Mesothelial cell of epicardium (in vitro differentiated cells): Measurements from ENCODE around the gene BGN. TPM values are rescaled to one million over a fixed set of nuclear protein-coding genes. Genes with fewer than 3 reads are reported as not detected.

Source experiments
- DNase-seq, 2 experiments: peaks; one replicate each; pipeline ENCODE4 v3.0.0; 2021; ENCODE audit warnings: low spot score in 2 of 2; ENCODE audit not compliant: unreplicated experiment in 2 of 2
- H3K27ac Mint-ChIP-seq: 2 replicates; pipeline ENCODE4 v1.8.0; 2021; ENCODE audit warnings: mixed read lengths
- H3K27me3 Mint-ChIP-seq: 2 replicates; pipeline ENCODE4 v1.8.0; 2021; ENCODE audit warnings: low read depth, mixed read lengths
- H3K36me3 Mint-ChIP-seq: 2 replicates; pipeline ENCODE4 v1.8.0; 2021; ENCODE audit warnings: mixed read lengths
- H3K4me1 Mint-ChIP-seq: 2 replicates; pipeline ENCODE4 v1.8.0; 2021; ENCODE audit warnings: mixed read lengths
- H3K4me3 Mint-ChIP-seq: 2 replicates; pipeline ENCODE4 v1.8.0; 2021; ENCODE audit warnings: mild to moderate bottlenecking, moderate library complexity, mixed read lengths
- H3K9me3 Mint-ChIP-seq: 2 replicates; pipeline ENCODE4 v1.8.0; 2021; ENCODE audit warnings: mixed read lengths
- CTCF ChIP-seq: fragments of 200-600 bp; sonication (generic); IDR thresholded peaks from one replicate; pipeline ENCODE4 v1.5.0; 2021; ENCODE audit warnings: antibody characterized with exemption; ENCODE audit not compliant: unreplicated experiment
- total RNA-seq: library from RNA; stranded (reverse); gene quantifications from 3 replicates; pipeline ENCODE4 v1.2.1, GENCODE V29; 2021

The BGN gene
- total RNA-seq, 1 donor from 2014 or later, result 121 TPM

GRCh38 chrX:153509592-153509991 is 14.8 kb downstream of the BGN start:
- Mint-ChIP-seq H3K36me3 (no peaks in the 10 kb centered on the region), H3K4me1 (peaks cover 6% of the 10 kb centered on the region), H3K27me3 (peaks cover 2% of the 10 kb centered on the region), H3K9me3 (no peaks in the 10 kb centered on the region), H3K27ac (no peak overlapping the region), H3K4me3 (no peak overlapping the region)
- TF ChIP-seq CTCF, result no peak
- DNase-seq, result no peak

- no peak for DNase-seq
- peaks cover 10% of the 10 kb centered on the region for H3K27me3 Mint-ChIP-seq
- no peak overlapping the region for H3K27ac Mint-ChIP-seq
- H3K9me3 Mint-ChIP-seq, result no peaks in the 10 kb centered on the region
- H3K4me1 Mint-ChIP-seq, result peaks cover 6% of the 10 kb centered on the region
- no peaks in the 10 kb centered on the region for H3K36me3 Mint-ChIP-seq
- TF ChIP-seq CTCF, result no peak
- no peak overlapping the region for H3K4me3 Mint-ChIP-seq
Measured at GRCh38 chrX:153510383-153510782, 15.6 kb downstream of the BGN start.

DNA sequence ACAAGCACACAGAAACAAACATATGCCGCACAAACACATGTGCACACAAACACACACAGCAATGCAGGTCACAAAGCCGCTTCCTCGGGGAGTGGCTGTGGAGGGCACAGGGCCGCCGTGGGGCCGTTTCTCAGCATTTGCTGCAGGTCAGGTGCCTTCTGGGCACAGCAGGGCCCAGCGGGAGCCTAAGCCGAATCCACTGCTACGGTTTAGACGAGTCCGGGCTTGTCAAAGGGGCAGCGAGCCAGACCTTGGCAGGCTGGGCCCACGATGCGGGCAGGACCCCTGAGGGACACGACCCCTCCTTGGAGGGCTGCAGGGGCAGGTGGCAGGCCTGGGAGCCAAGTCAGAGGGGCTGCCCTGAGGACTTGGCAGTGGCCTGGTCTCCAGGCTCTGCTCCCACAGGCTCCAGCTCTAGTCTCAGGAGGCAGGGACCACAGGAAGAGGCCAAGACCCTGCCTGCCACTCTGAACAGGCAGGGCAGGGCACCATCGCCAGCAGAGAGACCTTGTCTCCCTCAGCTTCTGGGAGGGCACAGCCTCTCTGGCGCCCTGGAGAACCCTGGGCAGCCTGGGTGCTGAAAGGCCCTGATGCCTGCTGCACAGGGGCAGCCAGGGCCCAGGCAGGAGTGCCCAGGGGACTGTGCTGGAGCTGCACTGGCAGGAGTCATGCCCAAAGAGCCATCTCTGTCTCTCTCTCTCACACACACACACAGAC is 17.2 kb downstream of the BGN start:
- H3K27ac Mint-ChIP-seq, result no peak overlapping the region
- no peak overlapping the region for H3K4me3 Mint-ChIP-seq
- no peak for TF ChIP-seq CTCF
- peaks cover 6% of the 10 kb centered on the region for H3K4me1 Mint-ChIP-seq
- H3K27me3 Mint-ChIP-seq, result peaks cover 24% of the 10 kb centered on the region
- no peaks in the 10 kb centered on the region for H3K36me3 Mint-ChIP-seq
- DNase-seq, result no peak
- H3K9me3 Mint-ChIP-seq, result no peaks in the 10 kb centered on the region

GRCh38 chrX:153512501-153512893 is 17.7 kb downstream of the BGN start:
- TF ChIP-seq CTCF, result no peak
- H3K36me3 Mint-ChIP-seq, result no peaks in the 10 kb centered on the region
- peaks cover 27% of the 10 kb centered on the region for H3K27me3 Mint-ChIP-seq
- H3K4me1 Mint-ChIP-seq, result peaks cover 5% of the 10 kb centered on the region
- no peak for DNase-seq
- H3K4me3 Mint-ChIP-seq, result no peak overlapping the region
- no peak overlapping the region for H3K27ac Mint-ChIP-seq
- no peaks in the 10 kb centered on the region for H3K9me3 Mint-ChIP-seq

GRCh38 chrX:153513265-153513664 is 18.5 kb downstream of the BGN start:
- Mint-ChIP-seq H3K36me3 (peaks cover under 1% of the 10 kb centered on the region), H3K27me3 (peaks cover 29% of the 10 kb centered on the region), H3K4me3 (no peak overlapping the region), H3K9me3 (no peaks in the 10 kb centered on the region), H3K27ac (no peak overlapping the region), H3K4me1 (peaks cover 3% of the 10 kb centered on the region)
- DNase-seq, result no peak
- no peak for TF ChIP-seq CTCF

DNA sequence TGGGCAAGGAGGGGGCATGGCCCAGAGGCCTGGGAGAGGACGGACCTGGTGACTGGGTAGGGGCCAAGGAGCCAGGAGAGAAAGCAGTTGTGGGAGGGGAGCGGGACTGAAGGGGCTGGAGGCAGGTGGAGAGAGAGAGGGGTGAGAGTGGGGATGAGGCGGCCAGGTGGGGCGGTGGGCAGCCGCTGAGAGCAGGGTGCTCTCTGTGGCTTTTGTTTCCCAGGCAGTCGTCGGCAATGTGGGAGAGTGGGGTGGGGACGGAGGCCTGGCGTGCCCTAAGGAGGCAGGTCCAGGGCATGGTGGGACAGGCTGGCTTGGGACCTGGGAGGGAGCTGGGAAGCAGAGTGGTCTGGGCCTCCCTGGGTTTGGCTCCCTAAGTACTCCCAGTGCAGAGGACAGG is 19.5 kb downstream of the BGN start:
- no peak for TF ChIP-seq CTCF
- H3K36me3 Mint-ChIP-seq, result peaks cover 2% of the 10 kb centered on the region
- H3K4me3 Mint-ChIP-seq, result no peak overlapping the region
- DNase-seq, result no peak
- peaks cover 5% of the 10 kb centered on the region for H3K4me1 Mint-ChIP-seq
- no peak overlapping the region for H3K27ac Mint-ChIP-seq
- H3K27me3 Mint-ChIP-seq, result peaks cover 39% of the 10 kb centered on the region
- H3K9me3 Mint-ChIP-seq, result no peaks in the 10 kb centered on the region
